GM12865 (cell line): ENCODE measurements around the gene FOXO3.
"Not testable (repeated sequence)": the region's sequence is repeated elsewhere in the genome, so short reads cannot be mapped to it uniquely, and the experiment has no call there.

Source experiments
- DNase-seq: peaks from one replicate; pipeline ENCODE4 v3.0.0; 2010; ENCODE audit warnings: low read depth
- H3K4me3 ChIP-seq: 2 replicates; pipeline ENCODE4 v1.5.1; 2011; ENCODE audit warnings: mild to moderate bottlenecking, low read depth, low read length, control low read depth
- CTCF ChIP-seq: IDR thresholded peaks from 2 replicates; pipeline ENCODE4 v1.5.1; 2011; ENCODE audit warnings: low read length, control low read depth, low read depth, inconsistent platforms; ENCODE audit not compliant: insufficient read depth; ENCODE audit errors: missing control alignments

Gene FOXO3

GRCh38 chr6:108528878-108529277 lies 31.8 kb upstream of the FOXO3 start:
- DNase-seq, result no peak
- no peak overlapping the region for H3K4me3 ChIP-seq
- TF ChIP-seq CTCF, result no peak

DNA sequence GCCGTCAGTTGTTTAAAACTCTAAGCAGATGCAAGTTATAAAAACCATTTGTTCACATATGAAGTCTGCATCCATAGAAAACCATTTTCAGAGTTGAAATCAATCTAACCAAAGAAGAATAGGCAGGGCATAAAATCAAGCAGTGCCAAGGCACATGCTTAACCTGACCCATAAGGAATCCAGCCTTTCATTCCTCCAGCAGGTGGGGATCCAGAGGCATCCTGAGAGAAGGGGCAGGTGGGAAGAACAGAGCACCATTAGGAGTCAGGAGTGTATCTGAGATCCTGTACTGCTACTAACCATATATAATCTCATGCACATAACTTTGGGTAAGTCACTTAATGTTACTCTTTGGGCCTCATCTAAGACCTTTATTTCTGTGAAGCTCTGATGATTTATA lies 29.4 kb upstream of the FOXO3 start:
- no peak for DNase-seq
- no peak overlapping the region for H3K4me3 ChIP-seq
- no peak for TF ChIP-seq CTCF

- TF ChIP-seq CTCF, result no peak
- no peak overlapping the region for H3K4me3 ChIP-seq
- no peak for DNase-seq
These were observed 25.5 kb upstream of the FOXO3 start for GRCh38 chr6:108535114-108535742.

GRCh38 chr6:108535920-108536535 lies 24.7 kb upstream of the FOXO3 start:
- not testable (repeated sequence) for H3K4me3 ChIP-seq, DNase-seq

DNA sequence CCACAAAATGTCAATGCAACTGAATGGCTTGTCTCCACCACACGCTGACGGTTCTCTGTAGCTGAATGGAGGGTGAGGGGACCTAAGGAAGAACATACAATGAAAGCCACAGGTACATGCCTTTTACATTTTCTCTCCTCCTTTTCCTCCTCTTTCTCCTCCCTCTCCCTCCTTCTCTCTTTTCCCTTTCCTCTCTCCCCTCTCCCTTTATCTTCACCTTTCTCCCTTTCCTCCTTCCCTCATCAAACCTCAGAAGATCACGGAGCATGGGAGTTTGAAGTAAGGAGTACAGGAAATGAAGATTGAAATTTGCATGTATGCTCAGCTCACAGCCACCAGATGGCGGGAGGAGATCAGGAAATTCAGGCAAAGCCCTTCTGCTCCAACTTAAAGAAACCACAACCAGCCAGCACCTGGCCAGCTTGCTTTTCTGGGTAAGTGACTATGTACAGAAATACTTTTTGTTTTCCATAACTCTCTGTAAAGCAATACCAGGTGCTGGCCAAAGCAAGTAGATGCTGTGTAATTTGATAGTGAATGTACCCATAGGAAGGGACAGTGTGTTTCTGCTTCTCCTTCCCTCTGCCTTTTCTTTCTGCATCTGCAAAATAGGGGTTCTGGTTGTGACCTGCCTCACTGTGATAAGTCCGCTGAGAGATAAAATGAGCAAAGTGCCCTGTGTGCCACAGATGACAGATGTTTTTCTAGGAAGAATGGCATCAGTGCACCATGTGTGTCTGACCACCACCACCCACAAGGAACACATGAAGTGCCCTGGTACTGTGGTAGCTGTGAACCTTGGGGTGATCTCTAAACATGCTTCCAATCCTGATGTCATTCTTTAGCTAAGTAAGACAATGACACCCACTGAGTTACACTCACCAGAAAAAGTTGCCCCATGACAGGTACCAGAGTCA lies 18.6 kb upstream of the FOXO3 start:
- peak; percentile 84 for DNase-seq
- H3K4me3 ChIP-seq, result no peak overlapping the region

GRCh38 chr6:108543175-108543940 lies 17.4 kb upstream of the FOXO3 start:
- no peak for TF ChIP-seq CTCF
- DNase-seq, result no peak
- H3K4me3 ChIP-seq, result no peak overlapping the region

More for the DNA sequence above, 18.6 kb upstream of the FOXO3 start:
- peak; percentile 75 for TF ChIP-seq CTCF

- TF ChIP-seq CTCF, result no peak
- no peak overlapping the region for H3K4me3 ChIP-seq
- no peak for DNase-seq
These were observed 16.1 kb upstream of the FOXO3 start for GRCh38 chr6:108544606-108545005.
